DMS153 treated with DMSO at 0.1 percent for 48 hours (cell line): ENCODE measurements around the gene CHST15.
"Not testable (repeated sequence)": the region's sequence is repeated elsewhere in the genome, so short reads cannot be mapped to it uniquely, and the experiment has no call there.

Experiments used
- DNase-seq: peaks from one replicate; lab custom pipeline; 2025; ENCODE audit not compliant: unreplicated experiment; lab: John Stamatoyannopoulos, UW

Gene CHST15

GRCh38 chr10:124124769-124125161 lies 31.4 kb upstream of the CHST15 start:
- DNase-seq: no peak

- DNase-seq: no peak
Observed at GRCh38 chr10:124124123-124124768, 30.8 kb upstream of the CHST15 start.

GRCh38 chr10:124123156-124123555 lies 29.8 kb upstream of the CHST15 start:
- no peak for DNase-seq

- DNase-seq: no peak
Observed at GRCh38 chr10:124122211-124122610, 28.8 kb upstream of the CHST15 start.

GRCh38 chr10:124120410-124121061 lies 27.1 kb upstream of the CHST15 start:
- no peak for DNase-seq

GRCh38 chr10:124119946-124120345 lies 26.5 kb upstream of the CHST15 start:
- no peak for DNase-seq

- no peak for DNase-seq
Observed at GRCh38 chr10:124119216-124119615, 25.8 kb upstream of the CHST15 start.

- no peak for DNase-seq
Observed at GRCh38 chr10:124117833-124118232, 24.4 kb upstream of the CHST15 start.

GRCh38 chr10:124117511-124117785 lies 24.1 kb upstream of the CHST15 start:
- no peak for DNase-seq

GRCh38 chr10:124116771-124117510 lies 23.5 kb upstream of the CHST15 start:
- peak; percentile 19 for DNase-seq

GRCh38 chr10:124114696-124115095 lies 21.3 kb upstream of the CHST15 start:
- no peak for DNase-seq

- DNase-seq: no peak
Observed at GRCh38 chr10:124112891-124113580, 19.6 kb upstream of the CHST15 start.

- no peak for DNase-seq
Observed at GRCh38 chr10:124110882-124111281, 17.5 kb upstream of the CHST15 start.

- DNase-seq: no peak
Observed at GRCh38 chr10:124109261-124109660, 15.9 kb upstream of the CHST15 start.

GRCh38 chr10:124107072-124107471 lies 13.7 kb upstream of the CHST15 start:
- no peak for DNase-seq

GRCh38 chr10:124106241-124106879 lies 13.0 kb upstream of the CHST15 start:
- DNase-seq: no peak

GRCh38 chr10:124105594-124105993 lies 12.2 kb upstream of the CHST15 start:
- DNase-seq: no peak

GRCh38 chr10:124105045-124105444 lies 11.6 kb upstream of the CHST15 start:
- no peak for DNase-seq

- no peak for DNase-seq
Observed at GRCh38 chr10:124104011-124104627, 10.7 kb upstream of the CHST15 start.

GRCh38 chr10:124101351-124101750 lies 8.0 kb upstream of the CHST15 start:
- no peak for DNase-seq

GRCh38 chr10:124100651-124101050 lies 7.3 kb upstream of the CHST15 start:
- not testable (repeated sequence) for DNase-seq
